ENCODE results near the gene PCGF3.
A peak's percentile ranks its signal among the peaks of the same experiment; 100 is the strongest.
"Not testable (repeated sequence)": the region's sequence is repeated elsewhere in the genome, so short reads cannot be mapped to it uniquely, and the experiment has no call there.

Gene PCGF3

DNA sequence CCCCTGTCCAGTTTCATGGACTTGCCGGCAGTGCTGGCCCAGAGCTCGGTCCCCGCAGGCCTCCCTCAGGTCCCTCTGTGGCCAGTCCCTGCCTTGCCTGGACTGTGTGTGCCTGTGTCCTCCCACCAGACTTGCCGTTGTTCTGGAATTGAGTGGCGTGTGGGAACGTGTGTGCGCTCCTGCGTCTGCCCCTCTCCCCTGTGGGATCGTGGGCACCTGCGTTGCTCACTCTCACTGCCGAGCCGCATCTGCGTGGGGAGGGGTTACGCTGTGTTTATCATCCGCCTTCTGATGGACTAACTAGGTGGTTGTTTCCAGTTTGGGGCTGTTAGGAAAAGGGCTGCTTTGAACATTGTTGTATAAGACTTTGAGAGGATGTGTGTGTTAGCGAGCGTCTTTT lies 21.2 kb downstream of the PCGF3 start:
- DNase-seq, result no peak

DNA sequence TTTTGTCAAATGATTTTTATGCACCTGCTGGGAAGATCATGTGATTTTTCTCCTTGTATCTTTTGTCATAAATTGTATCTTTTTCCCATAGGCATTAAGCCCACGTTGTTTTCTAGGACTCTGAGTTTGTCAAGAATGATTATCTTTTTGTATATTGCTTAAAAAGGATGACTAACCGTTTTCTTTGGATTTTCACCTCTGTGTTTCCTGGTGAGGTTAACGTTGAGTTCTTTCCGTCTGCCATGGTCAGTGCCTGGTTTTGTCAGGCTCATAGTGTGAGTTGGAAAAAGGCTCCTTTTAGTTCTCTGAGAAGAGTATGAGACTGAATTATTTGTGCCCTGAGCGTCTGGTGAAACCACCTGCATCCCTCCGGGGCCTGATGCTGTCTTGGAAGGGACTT lies 21.9 kb downstream of the PCGF3 start:
- DNase-seq, result no peak

DNA sequence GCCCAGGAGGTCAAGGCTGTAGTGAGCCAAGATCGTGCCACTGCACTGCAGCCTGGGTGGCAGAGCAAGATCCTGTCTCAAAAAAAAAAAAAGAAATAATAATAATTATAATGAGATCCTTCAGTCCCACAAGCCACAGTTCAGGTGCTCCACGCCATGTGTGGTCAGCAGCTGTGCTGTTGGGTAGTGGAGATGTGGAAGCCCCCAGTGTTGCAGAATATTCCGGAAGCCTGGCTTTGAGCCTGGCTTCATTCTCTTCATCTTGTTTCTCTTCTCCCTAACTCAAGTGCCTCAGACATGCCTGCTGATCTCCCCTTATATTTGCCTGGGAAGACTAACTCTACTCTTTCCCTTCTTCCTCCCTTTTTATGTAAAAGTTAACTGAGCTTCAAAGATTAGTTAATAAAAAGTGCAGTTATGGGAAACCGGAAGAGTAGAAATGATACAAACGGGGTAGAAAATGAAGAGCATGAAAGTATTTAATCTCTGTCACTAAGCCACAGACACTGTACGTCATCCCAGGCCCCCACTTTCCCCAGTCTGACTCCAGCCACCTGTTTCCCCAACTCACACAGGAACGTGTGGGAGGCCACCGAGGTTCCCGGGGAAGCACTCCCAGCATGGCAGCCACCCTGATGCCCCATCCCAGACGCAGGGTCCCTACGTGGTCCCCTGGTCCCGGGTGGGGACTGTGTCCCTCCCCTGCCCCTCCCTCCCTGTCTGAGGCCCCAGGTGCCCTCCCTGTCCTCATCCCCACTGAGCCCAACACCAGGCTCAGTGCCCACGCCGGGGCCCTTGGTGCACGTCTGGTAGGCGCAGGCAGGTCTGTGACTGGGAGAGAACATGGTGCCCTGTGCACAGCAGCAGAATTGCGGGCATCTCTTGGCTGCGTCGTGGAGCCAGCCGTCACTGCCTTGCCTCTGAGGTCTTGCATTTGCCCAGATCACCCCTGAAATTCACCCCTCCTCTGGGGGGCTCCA lies 24.0 kb downstream of the PCGF3 start:
- DNase-seq, result no peak

DNA sequence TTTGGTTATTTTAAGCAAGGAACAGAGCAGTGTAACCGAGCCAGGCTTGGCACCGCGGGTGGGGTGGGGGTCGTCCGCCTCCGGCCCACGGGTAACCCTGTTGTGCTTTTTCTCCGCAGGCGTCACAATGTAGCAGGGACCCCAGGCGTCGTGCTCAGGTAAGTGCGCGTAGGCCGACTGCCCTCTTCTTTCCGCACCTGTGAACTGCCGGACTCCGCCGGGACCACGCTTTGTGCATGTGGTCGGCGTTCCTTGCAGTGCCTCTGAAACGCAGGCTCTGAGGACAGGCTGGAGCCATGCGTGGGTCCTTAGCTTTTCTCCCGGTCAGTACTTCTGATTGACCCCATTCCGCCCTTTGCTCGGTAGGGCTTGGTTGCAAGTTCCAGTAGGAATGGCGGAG lies 24.9 kb downstream of the PCGF3 start:
- DNase-seq, result no peak

DNA sequence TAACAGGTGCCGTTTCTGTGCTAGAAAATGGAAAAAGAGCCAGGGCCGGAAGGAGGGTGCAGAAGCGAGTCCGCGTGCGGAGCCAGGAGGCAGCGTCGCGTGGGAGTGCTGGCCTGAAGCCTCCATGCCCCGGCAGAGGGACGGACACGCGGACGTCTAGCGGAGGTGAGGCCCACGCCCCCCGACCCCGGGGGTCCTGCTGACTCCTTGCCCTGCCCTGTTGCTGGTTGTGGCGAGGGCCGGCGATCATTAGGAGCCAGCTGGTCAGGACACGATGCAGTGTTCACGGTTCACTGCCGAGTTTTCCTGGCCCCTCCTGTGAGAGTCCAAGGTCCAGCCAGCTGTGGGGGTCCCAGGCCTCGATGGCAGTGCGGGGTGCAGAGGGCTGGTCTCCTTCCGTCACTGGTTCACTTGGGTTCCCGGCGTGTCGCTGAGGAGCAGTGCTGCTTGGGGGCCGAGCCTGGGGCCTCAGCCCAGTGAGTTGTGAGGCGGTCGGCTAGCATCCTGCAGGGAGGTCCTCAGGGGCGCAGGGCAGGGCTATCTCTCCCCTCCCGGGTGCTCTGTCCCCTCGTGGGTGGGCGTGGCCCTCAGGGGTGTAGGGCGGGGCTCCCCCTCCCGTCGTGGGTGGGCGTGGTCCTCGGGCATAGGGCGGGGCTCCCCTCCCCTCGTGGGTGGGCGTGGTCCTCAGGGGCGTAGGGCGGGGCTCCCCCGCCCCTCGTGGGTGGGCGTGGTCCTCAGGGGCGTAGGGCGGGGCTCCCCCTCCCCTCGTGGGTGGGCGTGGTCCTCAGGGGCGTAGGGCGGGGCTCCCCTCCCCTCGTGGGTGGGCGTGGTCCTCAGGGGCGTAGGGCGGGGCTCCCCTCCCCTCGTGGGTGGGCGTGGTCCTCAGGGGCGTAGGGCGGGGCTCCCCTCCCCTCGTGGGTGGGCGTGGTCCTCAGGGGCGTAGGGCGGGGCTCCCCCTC lies 25.6 kb downstream of the PCGF3 start:
- not testable (repeated sequence) for DNase-seq

DNA sequence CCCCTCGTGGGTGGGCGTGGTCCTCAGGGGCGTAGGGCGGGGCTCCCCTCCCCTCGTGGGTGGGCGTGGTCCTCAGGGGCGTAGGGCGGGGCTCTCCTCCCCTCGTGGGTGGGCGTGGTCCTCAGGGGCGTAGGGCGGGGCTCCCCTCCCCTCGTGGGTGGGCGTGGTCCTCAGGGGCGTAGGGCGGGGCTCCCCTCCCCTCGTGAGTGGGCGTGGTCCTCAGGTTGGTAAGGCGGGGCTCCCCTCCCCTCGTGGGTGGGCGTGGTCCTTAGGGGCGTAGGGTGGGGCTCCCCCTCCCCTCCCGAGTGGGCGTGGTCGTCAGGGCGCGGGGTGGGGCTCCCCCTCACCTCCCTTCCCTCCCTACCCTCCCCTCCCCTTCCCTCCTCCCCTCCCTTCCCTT lies 26.3 kb downstream of the PCGF3 start:
- DNase-seq, result not testable (repeated sequence)

DNA sequence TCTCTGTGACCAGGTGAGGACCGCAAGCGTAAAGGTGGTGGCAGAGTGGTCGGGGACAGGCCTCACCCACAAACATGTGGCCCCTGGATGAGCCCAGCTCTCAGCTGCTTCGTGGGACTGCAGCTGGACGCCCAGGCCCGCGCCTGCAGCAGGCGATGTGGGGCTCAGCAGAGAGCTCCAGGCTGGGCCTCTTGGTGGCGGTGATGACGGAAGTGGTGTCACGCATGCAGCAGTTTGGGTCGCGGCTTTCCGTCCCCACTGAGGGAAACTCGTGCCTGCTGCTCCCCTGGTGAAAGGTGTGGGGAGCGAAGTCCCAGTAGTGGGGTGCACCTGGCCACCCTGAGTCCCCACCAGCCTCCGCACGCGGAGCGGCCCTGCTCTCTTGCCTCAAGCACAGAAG lies 26.9 kb downstream of the PCGF3 start:
- DNase-seq, result no peak

GRCh38 chr4:732911-733630 lies 27.4 kb downstream of the PCGF3 start:
- no peak for DNase-seq

DNA sequence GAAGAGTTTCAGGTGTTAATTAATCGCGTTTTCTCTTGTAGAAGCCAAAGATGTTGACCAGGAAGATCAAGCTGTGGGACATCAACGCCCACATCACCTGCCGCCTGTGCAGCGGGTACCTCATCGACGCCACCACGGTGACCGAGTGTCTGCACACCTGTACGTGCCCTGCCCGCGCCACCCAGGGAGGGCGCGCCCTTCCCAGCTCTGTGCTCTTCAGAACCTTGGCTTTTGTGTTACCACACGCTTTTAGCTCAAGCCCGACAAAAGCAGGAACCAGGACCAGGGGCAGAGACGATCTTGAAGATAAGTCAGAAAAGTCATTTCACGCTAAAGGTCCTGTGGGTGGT lies 28.0 kb downstream of the PCGF3 start:
- DNase-seq, result no peak

- DNase-seq, result no peak
These were observed 28.4 kb downstream of the PCGF3 start for GRCh38 chr4:734075-734474.

- no peak for DNase-seq
These were observed 29.3 kb downstream of the PCGF3 start for GRCh38 chr4:734951-735350.

GRCh38 chr4:735583-735982 lies 30.0 kb downstream of the PCGF3 start:
- no peak for DNase-seq

DNA sequence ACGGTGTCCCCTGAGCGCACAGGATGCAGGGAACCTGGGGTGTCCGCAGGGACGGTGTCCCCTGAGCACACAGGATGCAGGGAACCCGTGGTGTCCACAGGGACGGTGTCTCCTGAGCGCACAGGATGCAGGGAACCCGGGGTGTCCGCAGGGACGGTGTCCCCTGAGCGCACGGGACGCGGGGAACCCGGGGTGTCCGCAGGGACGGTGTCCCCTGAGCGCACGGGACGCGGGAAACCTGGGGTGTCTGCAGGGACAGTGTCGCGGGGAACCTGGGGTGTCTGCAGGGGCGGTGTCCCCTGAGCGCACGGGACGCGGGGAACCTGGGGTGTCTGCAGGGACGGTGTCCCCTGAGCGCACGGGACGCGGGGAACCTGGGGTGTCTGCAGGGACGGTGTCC lies 30.9 kb downstream of the PCGF3 start:
- not testable (repeated sequence) for DNase-seq

DNA sequence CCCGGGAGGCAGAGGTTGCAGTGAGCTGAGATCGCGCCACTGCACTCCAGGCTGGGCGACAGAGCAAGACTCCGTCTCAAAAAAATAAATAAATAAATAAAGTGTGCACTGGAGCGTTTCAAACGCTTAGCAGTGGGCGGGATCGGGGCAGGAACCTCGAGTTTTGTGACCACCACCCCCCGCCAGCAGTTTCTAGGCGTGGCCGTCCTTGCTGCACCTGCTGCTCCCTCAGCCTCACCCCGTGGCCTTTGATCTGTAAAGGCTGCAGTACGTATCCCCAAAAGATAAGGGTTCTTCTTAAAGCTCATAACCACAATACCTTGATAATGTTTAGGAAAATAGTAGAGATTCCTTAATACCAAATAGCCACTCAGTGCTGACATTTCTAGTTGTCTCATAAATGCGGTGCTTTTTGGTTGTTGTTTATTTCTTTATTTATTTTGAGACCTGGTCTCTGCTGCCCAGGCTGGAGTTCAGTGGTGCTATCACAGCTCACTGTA lies 33.2 kb downstream of the PCGF3 start:
- DNase-seq, result no peak

DNA sequence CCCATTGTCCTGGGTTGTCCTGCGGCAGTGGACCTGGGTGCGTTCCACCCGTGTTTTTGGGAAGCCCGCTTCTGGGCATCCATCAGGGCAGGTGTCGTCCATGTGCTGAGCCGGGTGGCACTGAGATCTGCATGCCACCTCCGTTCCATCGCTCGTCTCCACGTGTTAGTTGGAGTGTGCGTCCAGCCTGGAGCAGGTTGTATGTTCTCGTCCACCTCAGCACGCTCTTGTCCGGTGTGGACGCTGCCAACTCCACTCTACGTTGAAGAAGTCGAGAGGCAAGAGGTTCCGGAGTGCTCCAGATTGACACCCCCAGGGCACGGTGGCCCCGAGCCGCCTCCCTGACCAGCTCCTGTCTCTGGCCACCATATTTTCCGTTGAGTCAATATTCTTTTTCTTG lies 33.9 kb downstream of the PCGF3 start:
- no peak for DNase-seq

GRCh38 chr4:740011-740410 lies 34.4 kb downstream of the PCGF3 start:
- no peak for DNase-seq

GRCh38 chr4:740656-741282 lies 35.1 kb downstream of the PCGF3 start:
- DNase-seq, result no peak

GRCh38 chr4:742096-742741 lies 36.6 kb downstream of the PCGF3 start:
- no peak for DNase-seq

GRCh38 chr4:742742-743311 lies 37.2 kb downstream of the PCGF3 start:
- DNase-seq, result peak; percentile 67

DNA sequence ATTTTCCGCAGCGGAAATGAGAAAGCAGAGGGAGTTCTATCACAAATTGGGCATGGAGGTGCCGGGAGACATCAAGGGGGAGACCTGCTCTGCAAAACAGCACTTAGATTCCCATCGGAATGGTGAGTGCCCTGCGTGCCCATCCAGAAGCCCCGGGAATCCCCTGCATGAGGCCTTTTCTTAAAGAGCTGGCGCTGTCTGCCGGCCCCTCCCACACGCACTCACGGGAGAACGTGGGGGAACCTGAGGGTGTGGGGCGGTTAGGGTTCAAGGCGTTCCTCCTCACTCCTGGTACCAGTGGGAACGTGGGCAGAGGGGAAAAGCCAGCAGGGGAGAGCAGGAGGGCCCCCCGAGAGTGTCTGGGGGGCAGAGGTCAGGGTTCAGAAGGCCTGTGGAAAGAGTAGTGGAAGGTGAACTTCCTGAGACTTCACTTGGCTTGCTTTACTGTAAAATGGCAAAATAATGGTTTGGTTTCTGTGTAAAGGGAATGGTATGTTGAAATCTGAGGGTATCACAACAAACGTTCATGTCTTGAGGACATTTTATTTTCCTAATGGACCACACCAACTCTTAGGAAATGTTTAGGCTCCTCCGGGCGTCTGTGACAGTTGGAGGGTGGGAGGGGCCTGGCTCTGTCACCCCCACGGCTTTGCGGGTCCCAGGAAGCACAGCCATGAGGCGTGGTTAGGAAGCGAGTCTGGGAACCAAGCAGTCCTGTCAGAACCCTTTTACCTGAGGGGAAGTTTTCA lies 38.0 kb downstream of the PCGF3 start:
- DNase-seq, result no peak
